GM06990 (cell line): ENCODE data around the gene FMO4.

ENCODE experiments used
- DNase-seq: peaks from one replicate; pipeline ENCODE4 v3.0.0-alpha.2; 2011; ENCODE audit not compliant: insufficient read length; ENCODE audit errors: extremely low read depth
- H3K27me3 ChIP-seq: replicated peaks from 2 replicates; pipeline ENCODE4 v1.6.0; 2011; ENCODE audit warnings: low read length; ENCODE audit not compliant: control insufficient read depth, insufficient read depth
- H3K36me3 ChIP-seq: 2 replicates; pipeline ENCODE4 v1.5.1; 2011; ENCODE audit warnings: low read length; ENCODE audit not compliant: control insufficient read depth, insufficient read depth
- H3K4me3 ChIP-seq: replicated peaks from 2 replicates; pipeline ENCODE4 v1.5.1; 2011; ENCODE audit warnings: low read depth, mild to moderate bottlenecking, control low read depth, low read length
- TF ChIP-seq, protein P1 (sequence below): IDR thresholded peaks from 2 replicates; pipeline ENCODE4 v1.5.1; 2011; ENCODE audit warnings: low read length, control low read depth, mild to moderate bottlenecking, inconsistent platforms; ENCODE audit not compliant: insufficient read depth, poor library complexity, severe bottlenecking

Gene FMO4

DNA sequence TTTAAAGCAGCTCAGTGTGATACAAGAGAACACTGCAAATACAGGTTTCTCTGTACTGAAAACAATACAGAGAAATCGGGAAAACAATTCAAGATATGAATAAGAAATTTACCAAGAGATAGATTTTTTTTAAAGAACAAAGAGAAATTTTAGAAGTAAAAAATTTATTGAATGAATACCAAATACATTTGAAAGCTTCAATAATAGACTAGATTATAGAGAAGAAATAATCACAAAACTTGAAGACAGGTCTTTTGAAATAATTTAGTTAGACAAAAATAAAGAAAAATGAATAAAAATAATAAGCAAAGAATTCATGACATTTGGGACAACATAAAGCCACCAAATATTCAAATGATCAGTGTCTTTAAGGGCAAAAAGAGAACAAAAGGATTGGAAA lies 13.6 kb upstream of the FMO4 start:
- DNase-seq: no peak
- Histone ChIP-seq H3K4me3 (no peak overlapping the region), H3K27me3 (no peaks in the 10 kb centered on the region; the same call in 1 of the 2 replicates), H3K36me3 (no peaks in the 10 kb centered on the region)
- TF ChIP-seq, protein P1, sequence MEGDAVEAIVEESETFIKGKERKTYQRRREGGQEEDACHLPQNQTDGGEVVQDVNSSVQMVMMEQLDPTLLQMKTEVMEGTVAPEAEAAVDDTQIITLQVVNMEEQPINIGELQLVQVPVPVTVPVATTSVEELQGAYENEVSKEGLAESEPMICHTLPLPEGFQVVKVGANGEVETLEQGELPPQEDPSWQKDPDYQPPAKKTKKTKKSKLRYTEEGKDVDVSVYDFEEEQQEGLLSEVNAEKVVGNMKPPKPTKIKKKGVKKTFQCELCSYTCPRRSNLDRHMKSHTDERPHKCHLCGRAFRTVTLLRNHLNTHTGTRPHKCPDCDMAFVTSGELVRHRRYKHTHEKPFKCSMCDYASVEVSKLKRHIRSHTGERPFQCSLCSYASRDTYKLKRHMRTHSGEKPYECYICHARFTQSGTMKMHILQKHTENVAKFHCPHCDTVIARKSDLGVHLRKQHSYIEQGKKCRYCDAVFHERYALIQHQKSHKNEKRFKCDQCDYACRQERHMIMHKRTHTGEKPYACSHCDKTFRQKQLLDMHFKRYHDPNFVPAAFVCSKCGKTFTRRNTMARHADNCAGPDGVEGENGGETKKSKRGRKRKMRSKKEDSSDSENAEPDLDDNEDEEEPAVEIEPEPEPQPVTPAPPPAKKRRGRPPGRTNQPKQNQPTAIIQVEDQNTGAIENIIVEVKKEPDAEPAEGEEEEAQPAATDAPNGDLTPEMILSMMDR: no peak

DNA sequence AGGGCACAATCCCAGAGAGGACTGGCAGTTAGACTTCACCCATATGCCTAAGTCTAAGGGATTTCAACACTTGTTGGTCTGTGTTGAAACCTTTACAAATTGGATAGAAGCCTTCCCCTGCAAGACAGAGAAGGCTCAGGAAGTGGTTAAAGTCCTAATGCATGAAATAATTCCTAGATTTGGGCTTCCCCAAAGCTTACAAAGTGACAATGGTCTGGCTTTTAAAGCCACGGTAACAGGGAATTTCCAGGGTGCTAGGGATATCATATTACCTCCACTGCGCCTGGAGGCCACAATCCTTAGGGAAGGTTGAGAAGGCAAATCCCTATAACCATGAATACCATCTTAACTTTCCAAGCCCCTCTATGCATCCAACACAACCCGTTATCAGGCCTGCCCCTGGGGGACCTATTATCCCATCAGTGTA lies 3.3 kb upstream of the FMO4 start:
- Histone ChIP-seq H3K4me3 (no peak overlapping the region), H3K27me3 (no peaks in the 10 kb centered on the region), H3K36me3 (no peaks in the 10 kb centered on the region)
- no peak for DNase-seq
- TF ChIP-seq, protein P1: no peak

DNA sequence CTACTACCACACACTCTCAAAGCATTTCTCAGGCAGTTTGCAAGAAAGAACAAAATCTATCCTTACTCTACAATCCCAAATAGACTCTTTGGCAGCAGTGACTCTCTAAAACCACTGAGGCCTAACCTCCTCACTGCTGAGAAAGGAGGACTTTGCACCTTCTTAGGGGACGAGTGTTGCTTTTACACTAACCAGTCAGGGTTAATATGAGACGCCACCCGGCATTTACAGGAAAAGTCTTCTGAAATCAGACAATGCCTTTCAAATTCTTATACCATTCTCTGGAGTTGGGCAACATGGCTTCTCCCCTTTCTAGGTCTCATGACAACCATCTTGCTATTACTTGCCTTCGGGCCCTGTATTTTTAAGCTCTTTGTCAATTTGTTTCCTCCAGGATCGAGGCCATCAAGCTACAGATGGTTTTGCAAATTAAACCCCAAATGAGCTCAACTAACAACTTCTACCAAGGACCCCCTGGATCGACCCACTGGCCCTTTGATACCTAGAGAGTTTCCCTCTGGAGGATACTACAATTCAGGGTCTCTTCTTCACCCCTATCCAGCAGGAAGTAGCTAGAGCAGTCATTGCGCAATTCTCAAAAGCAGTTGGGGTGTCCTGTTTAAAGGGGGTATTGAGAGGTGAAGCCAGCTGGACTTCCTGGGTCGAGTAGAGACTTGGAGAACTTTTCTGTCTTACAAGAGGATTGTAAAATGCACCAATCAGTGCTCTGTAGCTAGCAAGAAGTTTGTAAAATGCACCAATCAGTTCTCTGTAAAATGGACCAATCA lies 2.0 kb upstream of the FMO4 start:
- TF ChIP-seq, protein P1: no peak
- no peak for DNase-seq
- H3K4me3 ChIP-seq: no peak overlapping the region
- H3K36me3 ChIP-seq: no peaks in the 10 kb centered on the region
- H3K27me3 ChIP-seq: no peaks in the 10 kb centered on the region

DNA sequence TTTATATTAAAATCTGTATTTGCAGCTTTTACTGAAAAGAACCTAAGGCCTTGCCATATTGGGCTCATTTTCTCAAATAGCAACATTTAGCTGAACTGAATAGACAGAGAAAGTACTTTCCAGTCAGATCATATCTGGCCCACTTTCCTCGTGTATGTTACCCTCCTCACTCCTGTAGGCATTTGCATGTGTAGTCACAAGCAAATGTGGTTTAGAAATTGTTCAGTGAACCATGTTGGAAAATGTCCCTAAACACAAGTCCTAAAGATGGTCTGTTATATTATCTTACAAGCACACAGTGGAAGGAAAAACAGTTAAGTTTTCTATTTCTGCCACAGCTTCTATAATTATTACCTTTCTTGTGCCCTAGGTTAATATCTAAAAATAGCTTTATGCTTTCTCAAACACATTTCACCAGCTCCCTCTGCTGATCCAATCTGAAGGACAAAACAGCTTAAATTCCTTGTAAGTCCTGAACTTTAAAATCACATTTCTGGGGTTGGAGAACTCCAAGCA lies 606 bp upstream of the FMO4 start:
- no peaks in the 10 kb centered on the region for H3K27me3 ChIP-seq
- DNase-seq: no peak
- H3K36me3 ChIP-seq: no peaks in the 10 kb centered on the region
- TF ChIP-seq, protein P1: no peak
- H3K4me3 ChIP-seq: no peak overlapping the region

DNA sequence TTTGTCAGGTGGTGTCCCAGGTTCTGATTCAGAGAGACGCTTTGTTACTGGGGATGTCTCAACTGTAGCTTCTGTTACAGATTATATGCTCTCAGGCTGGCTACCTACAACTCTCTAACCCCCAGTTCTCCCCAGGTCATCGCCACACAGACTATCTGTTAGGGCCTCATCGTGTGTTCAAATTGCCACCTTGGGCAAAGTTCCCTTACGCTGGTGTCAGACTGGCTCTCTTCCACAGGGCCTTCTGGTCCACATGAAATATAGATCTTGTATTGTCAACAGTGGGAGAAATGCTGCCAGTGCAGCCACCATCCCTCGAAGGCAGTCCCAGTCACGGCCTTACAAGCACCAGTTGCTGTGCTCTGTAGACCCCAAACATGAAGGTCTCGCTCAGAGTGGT lies 15.3 kb downstream of the FMO4 start:
- no peaks in the 10 kb centered on the region for H3K36me3 ChIP-seq
- DNase-seq: no peak
- TF ChIP-seq, protein P1: no peak

More for the DNA sequence above, 15.3 kb downstream of the FMO4 start:
- Histone ChIP-seq H3K27me3 (no peaks in the 10 kb centered on the region), H3K4me3 (no peak overlapping the region)
